Measurements from ENCODE around the gene LRP6.

Gene LRP6

DNA sequence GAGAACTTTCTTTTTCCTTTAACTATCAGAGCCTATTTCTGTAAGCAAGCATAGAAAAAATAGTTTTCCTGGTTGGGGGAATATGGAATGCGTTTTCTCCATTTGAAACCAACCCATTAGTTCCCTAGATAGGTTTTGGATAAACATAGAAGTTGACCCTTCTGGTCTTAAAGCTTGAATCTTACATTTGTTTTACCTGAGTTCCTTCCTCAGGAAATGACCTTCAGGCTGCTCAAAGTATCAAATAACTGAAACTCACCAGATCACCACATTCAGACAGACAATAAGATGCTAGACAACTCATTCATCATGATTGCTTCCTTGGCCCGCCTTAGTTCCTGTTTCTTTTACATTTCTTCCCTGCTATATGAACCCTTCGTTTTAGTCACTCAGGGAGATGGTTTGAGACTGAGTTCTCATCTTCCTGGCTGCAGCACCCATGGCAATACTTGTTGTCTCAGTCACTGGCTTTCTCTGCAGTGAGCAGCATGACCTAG is 52.2 kb downstream of the LRP6 start:
- DNase-seq (ENCODE audit: low spot score), result no peak

DNA sequence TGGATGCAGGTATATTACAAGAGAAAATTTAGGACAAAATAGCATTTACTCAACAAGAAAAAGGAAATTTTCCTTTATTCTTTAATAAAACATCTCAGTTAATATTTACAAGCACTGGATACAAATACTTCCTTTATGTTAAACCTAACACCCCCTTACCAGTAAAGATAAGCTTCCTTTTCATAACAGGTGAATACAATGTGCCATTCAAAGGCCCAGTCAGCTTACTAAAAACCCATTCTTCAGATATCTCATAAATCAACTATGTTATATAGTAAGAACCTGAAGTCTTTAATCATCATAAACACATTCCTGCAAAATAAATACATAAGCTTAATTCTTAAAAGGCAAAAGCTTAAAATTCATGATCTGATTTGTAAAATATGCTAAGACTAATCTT is 52.6 kb downstream of the LRP6 start:
- DNase-seq (ENCODE audit: low spot score), result no peak

DNA sequence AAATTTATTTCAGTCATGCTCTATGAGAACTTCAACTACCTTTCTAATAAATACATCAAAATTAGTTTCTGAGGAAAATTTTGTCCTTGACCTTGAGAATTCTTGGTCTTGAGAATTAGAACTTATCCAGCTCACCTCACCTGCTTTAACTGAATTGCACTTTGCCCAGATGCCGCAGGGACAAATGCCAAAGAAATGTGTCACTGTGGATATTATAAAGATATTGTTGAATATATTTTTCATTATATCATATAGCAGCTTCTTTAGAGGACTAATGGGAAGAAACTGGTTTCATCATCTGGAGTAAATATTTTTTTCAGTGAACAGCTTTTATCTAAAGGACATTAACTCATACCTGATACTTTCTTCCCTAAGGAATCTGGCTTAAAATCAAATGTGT is 54.1 kb downstream of the LRP6 start:
- no peak for DNase-seq (ENCODE audit: low spot score)

DNA sequence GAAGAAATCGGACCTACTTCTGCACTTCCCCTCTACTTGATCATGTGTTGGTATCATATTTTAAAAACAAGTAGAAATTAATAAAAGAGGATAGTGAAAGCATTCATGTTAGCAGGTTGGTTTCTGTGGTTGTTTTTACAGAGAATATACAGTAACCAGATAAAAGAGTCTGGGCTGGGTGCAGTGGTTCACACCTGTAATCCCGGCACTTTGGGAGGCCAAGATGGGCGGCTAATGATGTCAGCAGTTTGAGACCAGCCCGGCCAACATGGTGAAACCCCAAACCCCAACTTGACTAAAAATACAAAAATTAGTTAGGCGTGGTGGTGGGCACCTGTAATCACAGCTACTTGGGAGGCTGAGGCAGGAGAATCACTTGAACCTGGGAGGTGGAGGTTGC is 55.9 kb downstream of the LRP6 start:
- DNase-seq (ENCODE audit: low spot score), result no peak

DNA sequence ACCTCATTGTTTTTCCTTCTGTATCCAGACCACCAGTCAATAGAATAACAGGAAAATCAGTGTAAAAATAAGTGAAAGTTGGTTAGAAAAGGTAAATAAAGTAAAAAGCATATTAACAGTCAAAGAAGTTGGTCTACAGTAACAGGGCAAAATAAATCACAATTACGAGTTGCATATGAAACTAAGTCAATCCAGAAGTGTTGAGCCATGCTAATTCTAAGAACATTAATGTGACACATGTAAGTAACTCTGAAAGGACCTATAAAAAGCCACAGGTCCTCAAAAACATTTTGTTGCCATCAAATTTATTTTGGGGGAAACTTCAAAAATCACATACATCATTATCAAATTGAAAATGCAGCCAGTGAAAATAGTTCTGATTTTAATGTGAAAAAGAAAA is 56.4 kb downstream of the LRP6 start:
- DNase-seq (ENCODE audit: low spot score), result no peak

DNA sequence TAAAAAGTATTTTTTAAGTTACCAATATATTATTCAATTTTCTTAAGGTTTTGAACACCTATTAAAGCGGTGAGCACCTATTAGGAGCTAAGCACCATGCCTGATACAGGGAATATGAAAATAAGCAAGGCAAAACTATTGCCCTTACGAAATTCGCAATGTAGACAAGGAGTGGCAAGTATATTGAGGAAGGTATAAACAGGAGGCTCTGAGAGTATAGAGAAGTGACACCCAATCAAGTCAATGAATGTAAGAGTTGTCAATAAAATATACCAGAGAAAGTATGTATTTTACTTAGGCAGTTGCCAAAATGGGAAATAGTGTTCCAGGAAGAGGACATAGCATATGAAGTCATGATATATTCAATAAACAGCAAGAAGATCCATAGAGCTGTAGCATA is 57.2 kb downstream of the LRP6 start:
- no peak for DNase-seq (ENCODE audit: low spot score)

DNA sequence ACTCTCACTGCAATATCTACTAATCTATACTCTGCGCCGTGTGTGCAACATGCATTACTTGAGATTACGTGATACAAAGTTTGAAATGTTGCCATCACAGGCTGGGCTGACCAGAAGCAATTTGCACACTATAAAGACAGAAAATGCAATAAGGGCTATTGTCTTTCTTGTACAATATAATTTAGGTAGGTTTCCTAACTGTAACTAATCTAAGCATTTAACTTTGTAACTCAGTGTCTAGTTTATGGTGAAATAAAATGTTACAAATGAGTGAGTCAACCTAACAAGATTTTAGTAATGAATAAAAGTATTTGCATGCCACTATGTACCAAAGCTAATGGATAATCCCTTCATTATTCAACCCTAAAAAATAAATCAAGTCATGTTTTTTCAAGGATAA is 57.8 kb downstream of the LRP6 start:
- DNase-seq (ENCODE audit: low spot score), result no peak

DNA sequence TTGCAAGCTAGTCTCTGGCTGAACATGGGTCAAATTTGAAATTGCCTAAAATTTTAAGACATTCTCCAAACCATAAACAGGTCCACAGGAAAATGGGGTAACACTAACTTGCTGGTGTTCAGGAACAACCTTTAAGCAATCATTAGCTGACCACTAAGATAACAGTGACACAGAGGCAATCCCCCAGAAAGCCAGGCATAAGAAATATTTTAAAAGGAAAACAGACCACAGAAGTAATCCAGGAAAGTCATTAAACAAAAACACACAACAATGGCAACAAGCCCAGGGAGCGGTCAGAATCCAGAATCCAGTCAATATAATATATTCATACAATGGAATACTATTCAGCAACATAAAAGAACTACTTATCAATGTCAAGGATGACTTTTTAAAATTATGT is 59.1 kb downstream of the LRP6 start:
- DNase-seq (ENCODE audit: low spot score), result no peak

DNA sequence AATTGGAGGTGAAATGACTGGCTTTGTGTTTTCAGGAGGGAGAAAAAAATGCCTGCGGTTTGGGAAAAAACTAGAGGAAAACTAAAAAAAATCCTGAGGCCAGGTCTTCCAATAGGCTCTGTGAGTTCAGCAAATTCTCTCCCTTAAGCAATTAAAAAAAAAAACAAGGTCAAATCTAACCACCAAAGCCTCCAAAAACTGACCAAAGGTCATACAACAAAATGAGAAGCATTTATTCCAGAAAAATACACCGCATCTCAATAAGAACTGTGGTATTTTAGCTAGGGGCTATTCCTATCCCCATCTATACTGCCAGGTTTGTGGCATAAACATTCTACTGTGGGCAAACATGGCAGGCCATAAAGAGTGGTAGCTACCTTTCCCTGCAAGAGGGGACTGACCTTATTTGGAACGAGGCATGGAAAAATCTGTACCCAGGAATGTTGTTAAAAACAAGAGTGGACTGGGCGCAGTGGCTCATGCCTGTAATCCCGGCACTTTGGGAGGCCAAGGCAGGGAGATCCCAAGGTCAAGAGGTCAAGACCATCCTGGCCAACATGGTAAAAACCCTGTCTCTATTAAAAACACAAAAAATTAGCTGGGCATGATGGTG is 60.0 kb downstream of the LRP6 start:
- no peak for DNase-seq (ENCODE audit: low spot score)

DNA sequence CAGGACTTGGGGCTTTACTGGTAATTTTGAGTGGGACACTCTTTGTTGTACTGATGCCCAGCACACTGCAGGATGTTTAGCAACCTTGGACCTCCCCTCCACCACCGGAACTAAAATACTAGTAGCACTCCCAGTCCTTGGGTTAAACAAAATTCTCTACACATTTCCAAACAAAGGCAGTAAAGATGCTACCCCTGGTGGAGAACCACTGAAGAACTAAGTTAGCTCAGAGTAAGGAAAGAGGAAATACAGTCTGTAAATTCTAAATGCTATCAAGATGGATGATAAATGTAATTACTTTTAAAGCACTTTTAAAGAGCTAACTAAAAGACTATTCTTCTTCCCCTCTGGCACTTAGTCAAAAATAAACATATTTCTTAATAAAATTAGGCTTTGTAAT is 64.1 kb downstream of the LRP6 start:
- no peak for DNase-seq (ENCODE audit: low spot score)

DNA sequence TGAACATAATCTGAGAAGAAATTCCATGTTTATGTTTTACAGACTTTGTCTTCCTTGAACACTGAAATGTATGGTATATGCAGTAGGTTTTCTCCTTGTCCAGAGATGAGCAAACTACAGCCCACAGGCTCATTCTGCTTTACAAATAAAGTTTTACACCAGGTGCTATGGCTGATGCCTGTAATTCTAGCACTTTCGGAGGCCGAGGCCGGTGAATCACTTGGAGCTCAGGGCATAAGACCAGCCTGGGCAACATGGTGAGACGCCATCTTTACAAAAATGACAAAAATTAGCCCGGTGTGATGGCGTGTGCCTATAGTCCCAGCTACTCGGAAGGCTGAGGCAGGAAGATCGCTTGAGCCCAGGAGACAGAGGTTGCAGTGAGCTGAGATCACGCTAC is 64.7 kb downstream of the LRP6 start:
- no peak for DNase-seq (ENCODE audit: low spot score)

DNA sequence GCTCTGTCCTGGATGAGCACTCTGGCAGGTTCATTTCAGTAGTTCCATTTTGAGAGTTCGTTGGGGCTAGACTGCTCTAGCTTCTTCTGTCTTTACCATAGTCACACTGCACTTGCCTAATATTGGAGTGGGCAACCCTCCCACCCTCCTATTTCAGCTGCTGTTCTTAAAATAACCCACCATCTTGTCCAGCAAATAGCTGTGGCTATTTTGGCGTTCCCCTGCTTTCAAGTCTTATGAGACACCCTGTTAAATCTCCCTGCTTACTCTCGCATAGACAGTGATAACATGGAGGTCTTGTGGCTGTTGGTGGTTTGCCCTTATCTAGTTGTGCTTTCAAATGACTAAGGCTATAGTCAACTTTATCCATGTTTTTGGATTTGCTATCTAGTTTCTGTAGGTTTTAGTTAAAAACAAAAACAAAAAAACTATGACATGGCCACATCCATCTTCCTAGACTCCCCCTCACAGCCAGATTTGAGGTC is 65.5 kb downstream of the LRP6 start:
- DNase-seq (ENCODE audit: low spot score), result no peak

DNA sequence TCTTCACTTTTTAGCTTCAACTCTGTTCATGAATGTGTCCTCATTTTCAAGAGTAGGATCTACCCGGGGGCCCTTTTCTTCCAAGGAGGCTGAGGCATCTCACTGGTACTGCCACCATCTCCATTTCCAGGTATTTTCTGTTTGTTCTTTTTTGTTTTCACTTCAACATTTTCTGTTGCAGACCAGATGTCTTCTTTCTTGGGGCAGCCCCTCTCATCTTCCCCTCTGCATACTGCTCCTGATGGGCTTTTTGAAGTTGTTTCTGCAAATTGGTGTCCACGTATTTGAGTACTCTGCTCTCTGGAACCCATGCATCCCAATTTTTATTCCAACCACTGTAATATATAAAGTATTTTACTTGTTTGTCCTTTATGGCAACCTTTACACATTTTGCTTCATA is 66.5 kb downstream of the LRP6 start:
- no peak for DNase-seq (ENCODE audit: low spot score)

DNA sequence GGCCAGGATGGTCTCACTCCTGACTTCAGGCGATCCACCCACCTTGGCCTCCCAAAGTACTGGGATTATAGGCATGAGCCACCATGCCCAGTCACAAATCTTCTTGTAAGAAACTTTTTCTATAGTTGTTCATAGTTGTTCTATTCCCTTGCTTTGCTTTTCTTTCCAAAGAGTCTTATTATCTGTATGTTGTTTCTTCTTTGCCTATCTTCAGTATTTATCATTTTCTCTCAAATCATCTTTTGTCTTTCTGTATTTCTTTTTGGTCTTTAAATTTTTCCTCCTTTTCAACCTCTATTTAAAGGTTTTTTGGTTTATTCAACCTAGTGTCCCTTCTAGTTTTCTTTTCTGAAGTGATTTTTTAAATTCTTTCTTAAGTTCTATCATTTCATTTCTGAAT is 68.7 kb downstream of the LRP6 start:
- DNase-seq (ENCODE audit: low spot score), result no peak

DNA sequence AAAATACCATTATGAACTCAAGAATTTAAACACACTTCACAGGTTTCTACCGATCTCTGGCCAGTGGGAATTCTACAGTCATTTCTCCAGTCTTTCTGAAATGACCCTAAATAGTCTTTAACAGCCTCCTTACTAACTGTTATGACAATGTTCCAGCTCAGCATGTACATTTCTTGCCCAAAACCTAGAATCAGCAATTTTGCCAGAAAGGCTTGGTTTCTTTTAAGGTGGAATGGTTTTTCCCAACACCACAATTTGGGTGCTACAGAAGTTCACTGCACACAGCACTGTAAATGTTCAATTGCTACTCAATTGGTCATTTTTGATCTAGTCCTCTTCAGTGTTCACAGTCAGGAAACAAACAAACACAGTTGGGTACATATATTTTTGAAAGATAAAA is 69.7 kb downstream of the LRP6 start:
- no peak for DNase-seq (ENCODE audit: low spot score)

DNA sequence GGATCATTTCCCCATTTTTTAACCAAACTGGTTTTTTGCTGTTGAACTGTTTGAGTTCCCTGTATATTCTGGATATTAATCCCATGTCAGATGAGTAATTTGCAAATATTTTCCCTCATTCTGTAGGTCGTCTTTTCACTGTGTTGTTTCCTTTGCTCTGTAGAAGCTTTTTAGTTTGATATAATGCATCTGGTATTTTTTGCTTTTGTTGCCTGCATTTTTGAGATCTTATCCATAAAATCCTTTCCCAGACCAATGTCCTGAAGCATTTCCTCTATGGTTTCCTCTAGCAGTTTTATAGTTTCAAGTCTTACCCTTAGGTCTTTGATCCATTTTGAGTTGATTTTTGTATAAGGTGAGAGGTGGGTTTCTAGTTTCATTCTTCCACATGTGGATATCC is 71.3 kb downstream of the LRP6 start:
- no peak for DNase-seq (ENCODE audit: low spot score)

DNA sequence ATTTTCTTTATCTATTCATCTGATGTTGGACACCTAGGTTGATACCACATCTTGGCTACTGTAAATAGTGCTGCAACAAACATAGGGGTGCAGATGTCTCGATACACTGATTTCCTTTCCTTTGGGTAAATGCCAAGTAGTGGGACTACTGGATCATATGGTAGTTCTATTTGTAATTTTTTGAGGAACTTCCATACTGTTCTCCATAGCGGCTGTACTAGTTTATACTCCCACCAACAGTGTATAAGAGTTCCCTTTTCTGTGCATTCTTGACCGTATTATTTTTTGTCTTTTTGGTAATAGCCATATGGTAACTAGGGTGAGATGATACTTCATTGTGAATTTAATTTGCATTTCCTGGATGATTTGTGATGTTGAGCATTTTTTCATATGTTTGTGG is 71.8 kb downstream of the LRP6 start:
- DNase-seq (ENCODE audit: low spot score), result no peak

DNA sequence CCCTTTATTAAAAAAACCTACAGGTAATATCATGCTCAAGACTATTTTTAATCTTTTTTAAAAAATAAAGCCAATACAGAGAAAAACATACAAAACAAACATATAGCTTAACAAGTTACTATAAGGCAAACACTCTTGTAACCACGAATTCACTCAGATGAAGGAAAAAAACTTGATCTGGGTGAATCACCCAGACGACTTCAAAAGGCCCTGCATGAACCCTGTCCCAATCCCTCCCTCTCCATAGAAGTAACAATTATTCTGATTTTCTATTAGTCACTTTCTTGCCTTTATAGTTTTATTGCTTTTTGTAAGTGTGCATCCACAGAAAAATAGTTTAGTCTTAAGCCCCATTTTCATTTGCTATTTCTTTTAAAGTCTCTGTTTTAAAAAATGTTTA is 72.6 kb downstream of the LRP6 start:
- no peak for DNase-seq (ENCODE audit: low spot score)

DNA sequence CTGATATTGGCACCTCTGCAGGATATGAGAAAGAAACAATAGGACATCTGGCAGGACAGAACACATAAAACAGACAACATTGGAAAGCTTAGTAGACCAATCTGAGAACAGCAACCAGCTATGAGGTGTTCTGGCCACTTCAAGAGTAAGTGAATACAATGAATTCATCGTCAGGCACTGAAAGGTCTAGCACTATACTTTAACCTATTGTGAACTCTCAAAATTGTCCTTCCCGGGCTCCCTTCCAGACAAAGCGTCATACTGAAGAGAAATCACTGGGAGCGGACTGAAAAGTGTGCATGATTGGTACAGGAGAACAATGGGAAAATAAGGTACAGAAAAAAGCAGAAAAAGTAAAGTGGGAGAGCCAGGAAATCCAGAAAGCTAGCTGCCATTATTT is 75.8 kb downstream of the LRP6 start:
- no peak for DNase-seq (ENCODE audit: low spot score)

DNA sequence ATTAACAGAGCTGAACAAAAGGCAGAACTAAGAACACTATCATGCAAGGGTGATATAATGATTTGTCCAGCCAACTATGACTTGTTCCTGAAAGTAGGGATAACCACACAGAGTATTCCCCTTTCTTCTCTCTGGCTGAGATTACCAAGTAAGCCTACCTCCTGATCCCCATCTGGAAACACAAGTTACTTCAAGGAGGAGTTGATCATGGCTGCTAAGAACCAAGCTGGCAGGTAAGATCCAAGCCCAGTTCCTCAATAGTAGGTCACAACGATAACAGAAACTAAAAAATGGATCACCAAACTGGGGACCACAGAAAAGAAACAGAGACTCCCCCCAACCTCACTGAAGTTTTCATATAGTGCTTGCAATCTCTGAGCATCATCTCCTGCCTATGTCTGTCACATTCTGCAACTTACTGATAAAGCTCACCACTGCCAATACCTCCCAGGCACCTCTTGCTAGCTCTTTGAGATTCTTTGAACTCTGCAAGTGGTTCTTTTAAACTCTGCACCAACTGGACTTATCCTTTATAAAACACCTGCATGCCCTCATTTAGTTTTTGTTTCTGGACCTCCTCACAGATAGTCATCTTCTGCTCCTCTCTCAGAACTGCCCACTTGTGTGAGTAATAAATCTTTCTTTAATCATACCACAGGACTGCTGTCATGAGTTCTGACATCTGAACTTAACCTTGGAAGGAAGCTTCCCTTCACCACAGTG is 76.6 kb downstream of the LRP6 start:
- DNase-seq (ENCODE audit: low spot score), result no peak

DNA sequence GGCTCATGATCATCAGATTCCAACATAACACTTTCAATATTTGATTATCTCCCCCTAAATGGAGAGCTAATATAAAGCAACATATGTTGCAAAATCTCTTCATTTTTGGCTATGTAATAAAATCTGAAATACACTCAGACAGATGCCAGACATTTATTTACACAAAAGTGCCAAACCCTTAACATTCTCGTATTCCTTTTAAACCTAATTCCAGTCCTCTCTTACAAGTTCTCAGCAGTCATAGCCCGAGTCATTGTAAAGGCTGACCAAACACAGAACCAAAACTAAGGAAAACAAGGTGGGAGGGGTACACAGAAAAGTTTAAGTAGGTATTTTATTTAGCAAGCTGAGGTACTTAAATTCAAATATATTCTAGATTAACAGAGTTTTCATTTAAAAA is 81.4 kb downstream of the LRP6 start:
- no peak for DNase-seq (ENCODE audit: low spot score)

DNA sequence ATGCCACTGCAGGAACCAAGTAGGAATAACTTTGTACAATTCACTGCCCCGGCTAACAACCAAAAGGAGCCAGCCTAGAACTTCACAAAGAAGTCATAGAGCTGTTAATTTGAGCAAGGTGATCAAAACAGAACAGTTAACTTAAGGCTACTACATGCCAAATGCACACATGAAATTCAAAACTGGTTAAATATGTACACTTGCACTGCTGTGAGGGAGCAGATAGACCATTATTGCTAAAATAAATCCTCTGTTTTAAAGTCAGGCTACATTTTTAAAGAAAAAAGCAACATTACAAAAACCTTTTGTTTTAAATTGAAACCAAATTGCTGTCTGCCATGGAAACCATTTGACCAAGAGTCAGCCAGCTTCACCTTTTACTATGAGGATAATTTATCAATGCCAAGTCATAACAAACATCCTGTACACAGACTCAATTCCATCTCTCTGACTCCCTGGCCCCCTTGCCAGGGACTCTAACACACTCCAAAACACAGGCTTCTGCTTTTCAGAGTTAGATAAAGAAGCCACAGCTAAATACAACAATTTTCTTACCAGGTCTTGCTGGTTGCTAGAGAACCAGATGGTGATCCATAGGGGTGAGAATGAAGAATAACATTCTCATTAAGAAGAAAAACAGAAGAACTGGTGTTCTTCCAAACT is 84.0 kb downstream of the LRP6 start:
- DNase-seq (ENCODE audit: low spot score), result no peak

DNA sequence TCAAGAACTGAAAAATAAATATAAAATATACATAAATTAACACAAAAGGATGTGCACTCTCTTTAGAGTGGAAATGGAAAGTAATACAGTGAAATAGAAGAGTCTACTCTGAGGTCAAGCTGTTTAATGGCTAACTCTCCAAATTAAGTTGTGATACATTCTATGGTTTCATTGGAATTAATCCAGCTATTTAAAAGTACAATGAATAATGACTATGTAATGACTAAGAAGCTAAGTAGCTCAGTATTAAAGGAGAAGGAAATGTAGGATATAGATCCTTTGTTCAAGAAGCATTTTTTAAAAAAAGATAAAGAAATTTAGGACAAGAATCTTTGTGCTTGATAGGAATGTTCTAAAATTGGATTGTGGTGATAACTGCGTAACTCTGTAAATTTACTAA is 85.3 kb downstream of the LRP6 start:
- no peak for DNase-seq (ENCODE audit: low spot score)

Data from hematopoietic multipotent progenitor cell treated with erythropoietin and hydrocortisone succinate and interleukin-3 and kit ligand, for 17 days (in vitro differentiated cells).